HG03045 (cell line): ENCODE measurements around the gene WDR26.
"Not testable (repeated sequence)": the region's sequence is repeated elsewhere in the genome, so short reads cannot be mapped to it uniquely, and the experiment has no call there.

Experiments used
- ATAC-seq: cut with Tn5 transposase; IDR thresholded peaks from one replicate; pipeline ENCODE4 v1.9.1; 2021; ENCODE audit warnings: mild to moderate bottlenecking, moderate library complexity; ENCODE audit not compliant: unreplicated experiment

Gene WDR26

GRCh38 chr1:224352436-224353085 lies 82.0 kb downstream of the WDR26 start:
- not testable (repeated sequence) for ATAC-seq

- not testable (repeated sequence) for ATAC-seq
Measured at GRCh38 chr1:224349716-224350115, 84.9 kb downstream of the WDR26 start.

- ATAC-seq, result no peak
Measured at GRCh38 chr1:224348137-224348536, 86.5 kb downstream of the WDR26 start.

GRCh38 chr1:224343679-224344078 lies 90.9 kb downstream of the WDR26 start:
- no peak for ATAC-seq

GRCh38 chr1:224340453-224341384 lies 93.9 kb downstream of the WDR26 start:
- peak; percentile 66 for ATAC-seq

GRCh38 chr1:224339442-224340033 lies 95.1 kb downstream of the WDR26 start:
- no peak for ATAC-seq

GRCh38 chr1:224338150-224338838 lies 96.3 kb downstream of the WDR26 start:
- no peak for ATAC-seq
